Activated CD8-positive, alpha-beta T cell treated with anti-CD3 and anti-CD28 coated beads for 36 hours (primary cell): ENCODE data around the gene CACNA1B. TPM values are rescaled to one million over a fixed set of nuclear protein-coding genes. Genes with fewer than 3 reads are reported as not detected.
"Not testable (repeated sequence)": the region's sequence is repeated elsewhere in the genome, so short reads cannot be mapped to it uniquely, and the experiment has no call there.

ENCODE experiments used
- ATAC-seq: fragments of 200-7000 bp; cut with Tn5 transposase; one replicate; pipeline ENCODE4 v1.10.0; 2021; ENCODE audit warnings: mild to moderate bottlenecking, moderate library complexity
- CTCF ChIA-PET: fragments of 350-600 bp; sonication (Branson Sonifier 250); formaldehyde crosslinking; loops from one replicate; lab custom pipeline; 2021; ENCODE audit warnings: antibody characterized with exemption; lab: Charles Lee
- POLR2A ChIA-PET: fragments of 350-600 bp; sonication (Branson Sonifier 250); formaldehyde crosslinking; loops from one replicate; lab custom pipeline; 2021; ENCODE audit warnings: antibody characterized with exemption; lab: Charles Lee
- DNase-seq: peaks from one replicate; pipeline ENCODE4 v3.0.0-alpha.2; 2020
- H3K27ac Mint-ChIP-seq: one replicate; pipeline ENCODE4 v1.8.0; 2021; ENCODE audit warnings: mild to moderate bottlenecking, mixed read lengths
- H3K27me3 Mint-ChIP-seq: one replicate; pipeline ENCODE4 v1.8.0; 2021; ENCODE audit warnings: mixed read lengths
- H3K36me3 Mint-ChIP-seq: one replicate; pipeline ENCODE4 v1.8.0; 2021; ENCODE audit warnings: low read depth, mixed read lengths
- H3K4me1 Mint-ChIP-seq: one replicate; pipeline ENCODE4 v1.8.0; 2021; ENCODE audit warnings: low read depth, mixed read lengths
- H3K4me3 Mint-ChIP-seq: one replicate; pipeline ENCODE4 v1.8.0; 2021; ENCODE audit warnings: mild to moderate bottlenecking, moderate library complexity, mixed read lengths
- H3K9me3 Mint-ChIP-seq: one replicate; pipeline ENCODE4 v1.8.0; 2021; ENCODE audit warnings: mixed read lengths
- intact Hi-C: fragments of 100-400 bp; cut with micrococcal nuclease; formaldehyde crosslinking; loops from one replicate; pipeline ENCODE4 v1.10.0; 2022
- total RNA-seq, 2 experiments: library from RNA; stranded (reverse); gene quantifications; one replicate each; pipeline ENCODE4 v1.2.3, GENCODE V29; 2021
- TF ChIP-seq, protein P1 (sequence below): fragments of 200-600 bp; IDR thresholded peaks from one replicate; pipeline ENCODE4 v1.8.0; 2022; ENCODE audit warnings: antibody characterized with exemption, mild to moderate bottlenecking

CACNA1B gene
- total RNA-seq, 2 experiments from 2014 or later, result not detected

DNA sequence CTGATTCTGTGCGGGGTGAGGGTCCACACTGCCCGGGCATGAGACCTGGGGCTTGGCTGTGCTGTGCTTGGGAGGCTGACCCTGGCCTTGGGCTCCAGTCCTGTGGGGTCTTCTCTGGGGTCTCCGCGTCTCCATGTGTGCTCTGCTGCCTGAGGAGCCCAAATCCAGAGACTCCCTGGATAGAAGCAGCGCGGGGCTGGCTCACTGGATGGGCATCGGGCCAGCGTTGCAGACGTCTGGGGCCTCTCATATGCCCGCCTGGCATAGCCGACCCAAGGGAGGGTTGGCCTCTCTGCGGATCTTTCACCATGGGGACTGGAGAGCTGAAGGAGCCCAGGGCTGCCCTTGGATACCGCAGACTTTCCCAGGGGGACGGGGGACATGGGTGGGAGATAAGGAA, 12.4 kb downstream of the CACNA1B start:
- H3K36me3 Mint-ChIP-seq, H3K9me3 Mint-ChIP-seq, intact Hi-C loops, H3K27me3 Mint-ChIP-seq, H3K27ac Mint-ChIP-seq, DNase-seq, H3K4me3 Mint-ChIP-seq, H3K4me1 Mint-ChIP-seq, CTCF ChIA-PET, ATAC-seq, POLR2A ChIA-PET: not testable (repeated sequence)

DNA sequence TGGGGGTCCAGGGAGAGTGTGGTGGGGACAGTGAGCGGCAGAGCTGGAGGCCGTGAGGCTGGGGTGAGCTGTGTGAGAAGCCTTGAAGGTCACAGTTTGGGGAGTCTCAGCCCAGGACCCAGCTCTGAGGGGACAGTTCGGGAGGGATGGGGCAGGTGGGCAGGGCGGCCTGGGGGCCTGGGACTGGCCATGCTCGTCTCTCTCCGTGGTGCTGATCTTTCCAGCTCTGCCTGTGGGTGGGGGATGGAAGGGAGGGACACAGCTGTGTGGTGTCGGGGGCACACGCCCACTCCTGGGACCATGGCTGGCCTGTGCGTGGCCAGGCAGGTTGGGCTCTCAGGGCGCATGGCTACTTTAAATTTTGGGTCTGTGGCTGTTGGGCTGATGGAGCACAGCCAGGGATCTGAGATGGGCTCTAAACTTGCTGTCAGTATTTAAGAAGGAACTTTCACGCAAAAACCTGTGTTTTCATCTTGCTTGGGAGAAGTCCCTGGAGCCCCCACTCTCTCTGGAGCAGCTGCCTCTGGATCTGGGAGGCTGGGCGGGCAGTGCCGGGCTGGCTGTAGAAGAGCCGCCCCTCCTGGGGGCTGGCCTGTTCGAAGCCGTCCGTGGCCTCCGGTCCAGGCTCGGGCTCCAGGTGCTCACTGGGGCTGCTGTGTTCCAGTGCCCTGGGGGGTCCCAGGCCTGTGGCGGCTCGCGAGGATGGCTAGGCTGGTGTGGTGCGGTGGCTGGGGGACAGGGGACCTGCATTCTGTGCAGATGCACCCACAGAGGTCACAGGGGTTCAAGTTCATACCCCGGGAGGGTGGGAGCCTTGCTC, 13.4 kb downstream of the CACNA1B start:
- POLR2A ChIA-PET, ATAC-seq: not testable (repeated sequence)

DNA sequence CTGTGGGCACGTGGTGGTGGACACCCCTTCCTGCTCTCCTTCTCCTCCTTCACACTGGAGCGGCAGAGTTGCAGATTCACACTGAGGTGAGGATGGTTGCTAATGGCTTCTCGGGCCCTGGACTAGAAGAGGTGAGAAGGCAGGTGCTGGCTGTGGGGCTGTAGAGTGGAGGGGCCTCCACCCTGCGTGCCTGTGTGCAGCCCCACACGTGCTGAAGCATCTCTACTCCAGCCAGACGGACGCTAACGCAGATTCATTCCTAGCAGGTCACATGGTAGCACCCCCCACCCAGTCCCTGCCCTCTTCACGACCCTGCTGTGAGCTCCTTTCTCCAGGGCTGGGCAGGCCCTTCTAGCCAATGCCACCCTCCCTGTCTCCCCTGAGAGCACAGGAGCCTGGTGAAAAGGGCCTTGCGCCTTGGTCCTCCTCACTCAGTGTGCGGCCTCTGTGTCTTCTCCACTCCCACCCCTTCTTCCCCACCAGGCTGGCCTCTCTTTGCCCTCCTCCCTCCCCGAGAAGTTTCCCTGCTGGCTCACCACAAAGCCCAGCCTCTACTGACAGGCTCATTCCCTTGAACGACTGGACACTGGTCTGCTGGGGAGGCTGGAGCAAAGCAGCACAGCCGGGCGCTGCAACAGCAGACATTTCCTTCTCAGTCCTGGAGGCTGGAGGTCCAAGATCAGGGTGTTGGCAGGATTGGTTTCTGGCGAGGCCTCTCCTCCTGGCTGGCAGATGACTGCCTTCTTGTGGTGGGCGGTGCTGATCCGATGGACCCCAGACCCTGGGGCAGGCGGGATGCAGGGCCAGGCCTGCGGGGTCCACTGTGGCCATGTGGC, 14.2 kb downstream of the CACNA1B start:
- H3K36me3 Mint-ChIP-seq, result no peaks in the 10 kb centered on the region
- no peak overlapping the region for H3K4me3 Mint-ChIP-seq
- TF ChIP-seq, protein P1, sequence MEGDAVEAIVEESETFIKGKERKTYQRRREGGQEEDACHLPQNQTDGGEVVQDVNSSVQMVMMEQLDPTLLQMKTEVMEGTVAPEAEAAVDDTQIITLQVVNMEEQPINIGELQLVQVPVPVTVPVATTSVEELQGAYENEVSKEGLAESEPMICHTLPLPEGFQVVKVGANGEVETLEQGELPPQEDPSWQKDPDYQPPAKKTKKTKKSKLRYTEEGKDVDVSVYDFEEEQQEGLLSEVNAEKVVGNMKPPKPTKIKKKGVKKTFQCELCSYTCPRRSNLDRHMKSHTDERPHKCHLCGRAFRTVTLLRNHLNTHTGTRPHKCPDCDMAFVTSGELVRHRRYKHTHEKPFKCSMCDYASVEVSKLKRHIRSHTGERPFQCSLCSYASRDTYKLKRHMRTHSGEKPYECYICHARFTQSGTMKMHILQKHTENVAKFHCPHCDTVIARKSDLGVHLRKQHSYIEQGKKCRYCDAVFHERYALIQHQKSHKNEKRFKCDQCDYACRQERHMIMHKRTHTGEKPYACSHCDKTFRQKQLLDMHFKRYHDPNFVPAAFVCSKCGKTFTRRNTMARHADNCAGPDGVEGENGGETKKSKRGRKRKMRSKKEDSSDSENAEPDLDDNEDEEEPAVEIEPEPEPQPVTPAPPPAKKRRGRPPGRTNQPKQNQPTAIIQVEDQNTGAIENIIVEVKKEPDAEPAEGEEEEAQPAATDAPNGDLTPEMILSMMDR, result no peak
- H3K9me3 Mint-ChIP-seq, result no peaks in the 10 kb centered on the region
- no peak for ATAC-seq
- CTCF ChIA-PET, result no interaction called here
- H3K27ac Mint-ChIP-seq, result no peak overlapping the region
- intact Hi-C loops, result no loop called here
- DNase-seq, result no peak
- POLR2A ChIA-PET, result no interaction called here
- no peaks in the 10 kb centered on the region for H3K27me3 Mint-ChIP-seq
- no peaks in the 10 kb centered on the region for H3K4me1 Mint-ChIP-seq

More for the DNA sequence above, 13.4 kb downstream of the CACNA1B start:
- H3K4me1 Mint-ChIP-seq, H3K9me3 Mint-ChIP-seq, intact Hi-C loops, H3K27ac Mint-ChIP-seq, H3K4me3 Mint-ChIP-seq, DNase-seq, H3K27me3 Mint-ChIP-seq, CTCF ChIA-PET, H3K36me3 Mint-ChIP-seq: not testable (repeated sequence)

DNA sequence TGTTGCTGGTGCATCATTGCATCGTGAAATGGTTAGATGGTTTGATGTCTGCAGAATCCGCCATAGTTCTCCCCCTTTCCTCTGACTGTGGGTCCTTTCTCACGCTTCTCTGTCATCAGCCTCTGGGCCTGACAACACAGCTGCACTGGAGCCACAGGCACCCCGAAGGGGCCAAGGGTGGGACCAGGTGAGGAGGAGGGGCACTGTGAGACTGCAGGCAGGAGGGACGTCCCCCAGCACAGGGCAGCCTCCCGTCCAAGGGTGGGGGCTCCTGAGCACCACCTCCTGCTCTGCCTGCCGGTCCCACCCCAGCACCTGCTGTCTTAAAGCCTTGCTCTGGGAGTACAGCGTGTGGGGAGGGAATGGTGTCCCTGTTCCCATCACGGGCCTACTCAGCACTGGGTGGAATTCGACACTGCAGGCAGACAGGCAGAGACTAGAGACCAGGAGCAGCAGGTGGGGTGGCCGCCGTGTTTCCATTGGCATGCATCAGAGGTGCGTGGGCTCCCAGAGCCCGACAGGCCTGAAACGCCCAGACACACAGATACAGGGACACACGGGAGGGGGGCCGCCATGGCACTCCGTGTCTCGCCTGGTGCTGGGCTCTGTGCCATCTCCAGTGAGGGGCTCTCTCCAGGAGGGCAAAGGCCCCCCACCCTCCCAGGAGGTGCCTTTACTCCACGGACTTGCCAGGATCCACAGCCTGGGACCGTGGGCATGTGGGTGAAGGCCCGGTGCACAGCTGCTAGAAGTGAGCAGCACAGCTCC, 15.0 kb downstream of the CACNA1B start:
- TF ChIP-seq, protein P1, result no peak
- ChIA-PET POLR2A (no interaction called here), CTCF (no interaction called here)
- H3K4me1 Mint-ChIP-seq, result no peaks in the 10 kb centered on the region
- H3K27me3 Mint-ChIP-seq, result no peaks in the 10 kb centered on the region
- DNase-seq (no peak), ATAC-seq (no peak)
- intact Hi-C loops, result no loop called here
- no peaks in the 10 kb centered on the region for H3K36me3 Mint-ChIP-seq
- no peaks in the 10 kb centered on the region for H3K9me3 Mint-ChIP-seq
- H3K27ac Mint-ChIP-seq, result no peak overlapping the region
- no peak overlapping the region for H3K4me3 Mint-ChIP-seq

- H3K27me3 Mint-ChIP-seq, result no peaks in the 10 kb centered on the region
- peaks cover 4% of the 10 kb centered on the region for H3K9me3 Mint-ChIP-seq
- H3K4me1 Mint-ChIP-seq, result no peaks in the 10 kb centered on the region
- ChIA-PET CTCF (no interaction called here), POLR2A (no interaction called here)
- no peak overlapping the region for H3K27ac Mint-ChIP-seq
- H3K36me3 Mint-ChIP-seq, result no peaks in the 10 kb centered on the region
- no peak overlapping the region for H3K4me3 Mint-ChIP-seq
- TF ChIP-seq, protein P1, result no peak
- intact Hi-C loops, result no loop called here
- DNase-seq (no peak), ATAC-seq (no peak)
Observed at GRCh38 chr9:137893670-137894069, 16.1 kb downstream of the CACNA1B start.
